T-helper 2 cell treated with Interferon-gamma antibody and Interleukin-4, amounts not matched to agents 100 ng/mL and 5 ng/mL, for 36 hours (primary cell): ENCODE results near the gene PITX1. TPM values are rescaled to one million over a fixed set of nuclear protein-coding genes. Genes with fewer than 3 reads are reported as not detected.

ENCODE experiments used
- intact Hi-C: fragments of 100-400 bp; cut with micrococcal nuclease; formaldehyde crosslinking; loops from one replicate; pipeline ENCODE4 v1.15.1; 2023
- total RNA-seq: library from RNA; stranded (reverse); gene quantifications from 2 replicates; pipeline ENCODE4 v1.2.3, GENCODE V29; 2022

PITX1 gene
- total RNA-seq, 1 donor from 2014 or later = 0.41 TPM

DNA sequence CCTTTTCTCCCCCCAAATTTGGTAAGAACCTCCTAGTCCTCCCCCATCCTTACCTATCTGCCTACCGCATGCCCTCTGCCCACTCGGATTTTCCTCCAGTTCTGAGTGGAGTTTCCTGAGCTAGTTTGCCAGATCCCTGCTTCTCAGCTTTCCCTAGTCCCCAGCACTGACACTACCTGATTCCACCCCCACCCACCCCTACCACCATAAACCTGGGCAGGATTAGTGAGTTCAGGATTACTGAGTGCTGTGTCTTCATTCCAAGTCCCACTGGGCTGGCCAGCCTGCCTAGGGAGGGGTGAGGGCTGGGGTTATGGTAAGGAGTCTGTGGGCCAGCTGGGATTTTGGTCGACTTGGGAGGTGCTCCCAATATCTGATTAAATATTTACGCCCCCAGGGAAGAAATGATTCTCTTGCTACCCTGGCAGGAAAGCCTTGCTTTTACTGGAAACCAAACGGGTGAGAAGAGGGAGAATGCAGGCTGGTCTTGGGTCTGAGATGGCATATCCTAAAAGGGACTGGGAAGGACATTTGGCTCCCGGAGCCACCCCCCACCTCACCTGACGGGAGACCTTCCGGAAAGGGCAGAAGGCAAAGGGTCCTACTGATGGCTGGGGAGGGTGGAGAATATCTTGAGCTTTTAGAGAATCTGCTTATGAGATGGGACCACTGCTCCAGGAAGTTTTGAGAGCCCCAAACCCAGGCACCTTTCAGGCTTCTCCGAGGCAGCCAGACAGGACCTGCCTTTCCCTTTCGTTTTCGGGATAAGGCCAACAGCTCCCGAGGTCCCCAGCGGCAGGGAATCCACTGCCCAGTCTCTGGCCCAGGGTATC is 3.7 kb downstream of the PITX1 start:
- intact Hi-C loops = loop anchor here (5.0 to 10.0 kb wide), 4 partner anchors 66 to 507 kb away; partner anchors contain the start of genes CATSPER3 and NEUROG1

DNA sequence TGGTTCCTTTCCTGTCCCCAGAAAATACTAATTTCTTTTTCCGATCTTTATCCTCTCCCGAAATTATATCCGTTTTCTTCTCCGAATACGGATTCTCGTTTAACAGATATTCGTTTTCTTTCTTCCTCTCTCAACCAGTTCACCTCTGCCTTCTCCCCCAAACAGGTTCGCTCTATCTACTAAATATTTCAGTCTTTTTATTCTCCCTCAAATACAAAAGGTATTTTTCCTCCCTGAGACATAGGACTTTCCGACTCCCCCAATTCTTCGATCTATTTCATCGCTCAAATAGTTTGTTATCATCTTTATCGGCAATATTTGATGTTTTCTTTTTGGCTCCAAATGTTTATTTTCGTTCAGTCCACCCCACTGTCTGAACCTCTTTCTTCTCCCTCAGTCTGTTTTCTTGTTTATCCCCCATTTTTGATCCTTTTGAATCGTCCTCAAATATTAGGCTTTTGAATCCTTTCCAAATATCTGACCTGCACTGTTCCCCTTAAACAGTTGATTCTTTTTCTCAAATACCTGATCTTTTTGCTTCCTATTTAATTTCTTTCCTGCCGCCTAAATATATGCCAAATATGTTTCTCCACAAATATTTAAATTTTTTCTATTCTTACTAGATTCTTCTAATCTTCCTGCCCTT is 4.4 kb downstream of the PITX1 start:
- intact Hi-C loops = loop anchor here (5.0 to 10.0 kb wide), 4 partner anchors 65 to 508 kb away; partner anchors contain the start of genes CATSPER3 and NEUROG1

DNA sequence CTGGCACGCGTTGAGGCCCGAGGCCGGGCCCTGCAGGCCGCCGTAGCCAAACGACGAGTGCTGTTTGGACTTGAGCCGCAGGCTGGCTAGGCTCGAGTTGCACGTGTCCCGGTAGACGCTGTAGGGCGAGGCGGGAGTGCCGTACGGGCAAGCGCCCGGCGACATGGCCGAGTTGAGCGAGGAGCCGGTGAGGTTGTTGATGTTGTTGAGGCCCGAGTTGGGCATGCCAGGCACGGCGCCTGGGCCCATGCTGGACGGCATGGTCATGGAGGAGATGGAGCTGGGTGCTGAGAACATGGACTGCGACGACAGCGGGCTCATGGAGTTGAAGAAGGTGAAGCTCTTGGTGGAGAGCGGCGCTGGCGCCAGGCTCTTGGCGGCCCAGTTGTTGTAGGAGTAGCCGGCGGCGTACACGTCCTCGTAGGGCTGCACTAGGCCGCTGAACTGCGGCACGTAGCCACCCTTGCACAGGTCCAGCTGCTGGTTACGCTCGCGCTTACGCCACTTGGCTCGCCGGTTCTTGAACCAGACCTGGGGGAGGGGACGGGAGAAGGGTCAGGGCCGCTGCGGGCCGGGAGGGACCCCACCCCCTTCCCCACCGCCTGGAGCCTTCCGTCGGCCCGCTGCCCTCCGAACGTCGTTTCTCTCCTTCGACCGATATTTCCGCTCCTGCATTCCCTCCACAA is 5.1 kb downstream of the PITX1 start:
- intact Hi-C loops = no loop called here

DNA sequence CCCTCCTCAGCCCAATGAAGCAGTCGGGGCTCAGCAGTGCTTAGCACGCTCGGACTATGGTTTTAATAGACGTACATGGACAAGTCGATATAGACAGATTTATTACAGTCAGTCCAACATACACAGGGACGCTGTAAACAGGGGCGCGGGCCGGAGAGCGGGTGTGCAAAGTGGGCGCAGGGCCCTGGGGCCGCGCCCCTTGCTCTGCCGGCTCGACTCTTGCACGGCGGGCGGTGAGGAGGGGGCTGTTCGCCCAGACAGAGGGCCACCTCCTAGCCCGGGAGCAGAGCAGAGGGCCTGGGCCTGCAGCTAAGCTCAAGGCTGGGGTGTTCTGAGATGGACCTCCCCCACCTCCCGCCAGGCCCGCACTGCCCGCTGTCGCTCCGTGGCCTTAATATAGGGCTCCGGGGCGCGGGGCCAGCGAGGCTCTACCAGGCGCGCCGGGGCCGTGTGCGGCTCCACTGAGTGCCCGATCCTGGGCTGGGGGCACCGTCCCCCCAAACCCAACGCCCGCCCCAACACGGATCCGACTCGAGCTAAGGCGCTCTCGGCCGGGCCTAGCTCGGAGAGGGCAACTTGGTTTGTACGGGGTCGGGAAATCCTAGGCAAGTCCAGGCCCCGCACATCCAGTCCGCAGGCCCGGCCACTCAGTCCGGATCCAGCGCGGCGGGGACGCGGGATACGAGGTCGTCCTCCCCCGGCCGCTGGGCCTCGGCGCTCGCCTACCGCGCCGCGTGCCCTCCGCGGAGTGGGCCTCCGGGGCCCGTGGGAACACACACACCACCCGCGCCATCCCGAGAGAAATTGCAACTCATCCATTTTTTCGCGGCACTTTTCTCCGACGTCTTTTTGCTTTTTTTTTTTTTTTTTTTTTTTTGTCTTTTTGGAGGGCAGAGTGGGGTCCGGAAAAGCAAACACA is 6.1 kb downstream of the PITX1 start:
- intact Hi-C loops = no loop called here

DNA sequence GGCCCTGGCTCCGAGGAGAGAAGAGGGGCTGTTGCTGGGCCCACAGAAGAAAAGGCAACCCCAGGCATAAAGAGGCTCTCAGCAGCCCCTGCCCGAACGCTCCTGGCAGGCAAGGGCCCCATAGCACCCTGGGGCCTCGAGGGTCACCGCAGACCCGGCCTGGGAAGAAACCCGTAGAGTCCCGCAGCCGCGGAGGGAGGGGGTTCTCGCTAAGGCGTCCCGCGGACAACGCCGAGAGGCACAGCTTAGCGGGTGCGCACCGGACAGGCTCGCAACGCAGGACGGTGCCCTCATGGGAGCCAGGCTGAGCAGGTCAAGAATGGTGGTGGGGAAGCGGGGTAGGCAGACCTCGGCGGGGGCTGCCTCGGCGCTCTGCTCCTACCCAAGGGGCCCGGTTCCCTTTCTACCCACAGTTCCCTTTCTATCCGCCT is 6.7 kb downstream of the PITX1 start:
- intact Hi-C loops = no loop called here

DNA sequence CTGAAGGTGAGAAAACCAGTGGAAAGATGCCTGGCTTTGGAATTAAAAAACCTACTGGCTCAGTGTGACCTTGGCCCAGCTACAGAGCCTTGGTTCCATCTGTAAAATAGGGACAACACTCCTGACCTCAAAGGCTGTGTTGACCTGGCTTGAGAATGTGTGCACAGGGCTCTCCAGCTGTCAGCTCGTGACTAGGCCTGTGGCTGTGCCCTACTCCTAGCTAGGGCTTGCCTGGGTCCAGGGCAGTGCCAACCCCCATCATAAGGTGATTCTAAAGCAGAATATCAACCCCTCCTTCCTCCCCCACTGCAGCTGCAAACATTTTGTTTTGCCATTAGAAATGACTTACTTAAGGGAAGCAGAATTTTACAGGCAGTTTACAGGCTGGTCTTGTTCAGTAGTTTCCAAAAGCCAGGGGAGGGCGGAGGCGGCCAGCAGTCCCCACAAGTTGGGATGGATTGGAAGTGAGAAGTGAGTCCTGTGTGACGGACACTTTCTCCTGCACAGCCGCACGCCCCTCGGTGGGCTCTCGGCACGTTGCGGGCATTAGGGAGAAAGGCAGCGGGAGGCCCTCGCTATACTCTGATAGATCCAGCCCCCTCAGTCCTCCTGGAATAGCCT is 7.3 kb downstream of the PITX1 start:
- intact Hi-C loops = no loop called here

DNA sequence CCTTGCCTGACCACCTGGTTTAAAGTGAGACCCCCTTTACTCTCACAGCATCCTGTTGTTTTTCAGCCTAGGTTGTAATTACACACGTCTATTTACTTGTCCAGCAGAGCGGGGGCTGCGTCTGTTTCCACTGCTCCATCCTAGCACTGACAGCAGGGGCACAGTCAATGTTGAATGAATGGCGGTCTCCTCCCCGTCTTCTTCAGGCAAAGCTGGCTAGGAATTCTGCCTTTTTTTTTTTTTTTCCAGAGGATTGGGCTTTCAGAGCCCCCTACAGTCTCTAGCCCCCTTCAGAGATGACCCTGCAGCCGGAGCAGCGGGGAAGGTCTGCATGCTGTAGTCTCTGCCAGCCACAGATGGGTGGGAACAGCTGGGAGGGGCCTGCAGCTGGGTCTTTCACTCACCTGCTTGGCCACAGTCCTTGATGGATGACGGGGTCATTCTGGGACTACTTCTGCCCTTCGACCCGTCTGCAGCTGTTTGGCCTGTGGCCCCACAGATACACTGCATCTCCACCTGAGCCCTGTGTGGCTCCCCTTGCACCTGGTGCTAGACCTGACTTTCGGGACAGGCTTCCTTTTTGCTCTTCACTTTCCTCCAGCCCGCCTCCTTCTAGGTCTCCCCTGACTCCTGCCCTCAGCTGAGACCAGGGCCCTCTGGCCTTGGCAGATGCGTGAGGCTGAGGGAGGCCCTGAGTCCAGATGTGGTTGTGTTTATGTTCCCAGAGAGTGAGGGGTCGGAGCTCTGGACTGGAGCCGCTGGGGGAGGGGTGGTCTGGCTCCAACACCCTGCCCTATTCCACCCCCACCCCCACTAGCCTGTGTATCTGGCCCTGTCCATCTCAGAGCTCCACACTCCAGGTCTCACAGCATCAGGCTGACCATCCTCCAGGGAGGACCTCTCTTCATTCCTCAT is 8.0 kb downstream of the PITX1 start:
- intact Hi-C loops = no loop called here

DNA sequence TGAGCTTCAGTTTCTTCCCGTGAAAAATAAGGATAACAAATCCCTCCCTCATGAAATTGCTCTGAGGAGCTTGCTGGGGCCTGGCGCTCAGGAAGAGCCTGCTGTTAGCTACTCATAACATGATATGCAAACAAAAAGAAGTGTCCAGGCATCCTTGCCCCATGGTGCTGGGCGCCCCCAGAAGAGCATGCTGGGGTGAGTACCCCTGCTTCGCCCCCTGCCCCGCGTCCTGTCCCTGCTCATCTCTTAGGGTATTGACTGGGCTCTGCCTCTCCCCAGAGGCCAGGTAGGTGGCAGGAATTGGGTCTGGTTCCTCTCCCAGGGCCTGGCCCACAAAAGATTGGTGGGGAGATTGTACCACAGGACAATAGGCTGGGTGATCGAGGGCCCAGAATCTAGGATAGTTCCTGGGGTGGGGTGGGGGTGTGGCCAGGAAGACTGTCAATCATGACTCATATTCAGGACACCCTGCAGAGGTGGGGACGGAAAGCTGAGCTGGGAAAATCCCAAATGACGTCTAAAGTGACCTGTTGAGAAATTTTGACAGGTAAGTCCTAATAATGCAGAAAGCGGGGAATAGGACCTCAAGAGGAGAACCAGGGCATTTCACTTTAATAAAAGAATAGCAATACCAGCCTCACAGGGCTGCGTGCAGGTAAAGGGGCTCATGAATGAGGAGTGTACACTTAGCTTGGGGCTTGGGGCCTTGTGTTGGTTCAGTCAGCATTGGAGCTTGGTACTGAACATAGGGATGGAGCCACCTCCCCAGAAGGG is 8.9 kb downstream of the PITX1 start:
- intact Hi-C loops = no loop called here

DNA sequence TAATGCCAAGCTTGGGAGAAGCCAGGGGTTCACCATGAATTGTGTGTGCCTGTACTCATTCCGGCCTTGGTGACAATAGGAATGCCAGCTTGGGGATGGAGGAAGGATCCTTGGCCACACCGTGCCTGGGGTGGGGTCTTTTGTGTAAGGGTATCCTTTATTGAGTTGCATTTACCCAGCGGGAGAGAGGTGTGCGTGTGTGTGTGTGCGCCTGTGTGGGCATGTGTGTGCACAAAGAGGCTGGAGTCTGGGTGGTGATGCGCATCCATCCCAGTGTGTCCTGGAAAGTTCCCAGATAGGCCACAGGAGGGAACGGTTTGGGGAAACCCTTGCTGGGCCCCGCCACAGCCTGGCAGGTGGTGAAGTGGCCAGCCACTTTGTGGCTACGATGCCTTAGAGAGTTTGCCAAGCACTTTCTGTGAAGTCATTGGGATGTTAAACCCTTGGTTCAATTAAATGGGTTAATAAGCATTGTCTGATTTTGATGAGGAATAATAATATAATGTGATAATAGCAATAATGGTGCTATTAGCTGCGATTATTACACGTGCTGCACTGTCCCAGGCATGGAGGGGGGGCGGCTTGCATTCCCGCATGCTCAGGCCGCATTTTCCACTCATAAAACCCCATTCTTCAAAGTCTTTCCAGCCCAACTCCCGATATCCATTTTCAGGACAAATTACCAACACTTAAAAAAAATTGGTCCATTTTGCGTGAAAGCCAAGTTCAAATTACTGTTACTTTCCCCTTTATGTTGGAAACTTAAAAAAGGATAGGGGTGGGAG is 13.7 kb downstream of the PITX1 start:
- intact Hi-C loops = no loop called here

DNA sequence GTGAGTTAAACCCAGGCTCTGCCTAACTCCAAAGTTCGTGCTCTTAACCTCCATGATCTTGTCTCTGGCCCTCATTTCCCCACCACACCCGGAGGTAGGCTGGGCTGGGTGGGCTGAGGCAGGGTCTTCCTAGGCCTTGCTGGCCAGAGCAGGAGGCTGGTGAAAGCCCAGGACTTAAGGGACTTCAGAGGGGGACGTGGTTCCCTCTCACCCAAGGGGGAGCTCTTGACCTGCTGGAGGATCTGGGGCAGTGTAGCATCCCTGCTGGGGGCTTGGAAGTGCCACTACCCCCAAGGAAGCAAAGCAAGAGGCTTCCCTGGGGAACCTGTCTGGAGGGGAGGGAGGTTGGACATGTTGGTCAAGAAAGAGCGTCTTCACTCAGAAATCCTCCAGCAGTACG is 14.7 kb downstream of the PITX1 start:
- intact Hi-C loops = no loop called here

DNA sequence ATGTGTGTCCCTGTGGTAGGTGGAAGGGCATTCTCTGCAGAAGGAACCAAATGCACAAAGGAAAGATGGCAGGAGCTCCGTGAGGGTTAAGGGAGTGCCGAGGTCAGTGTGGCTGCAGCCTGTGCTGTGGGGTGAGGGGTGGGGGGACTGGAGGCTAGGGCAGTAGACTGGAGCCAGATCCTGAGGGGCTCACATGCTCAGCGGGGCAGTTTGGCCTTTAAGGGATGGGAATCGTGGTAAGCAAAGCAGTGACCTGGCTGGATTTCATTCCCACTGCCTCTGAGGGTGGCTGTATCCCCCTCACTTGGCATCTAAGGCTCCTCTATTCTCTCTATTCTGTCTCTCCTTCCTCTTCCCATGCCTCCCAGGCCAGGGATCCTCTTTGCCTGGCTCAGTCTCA is 15.6 kb downstream of the PITX1 start:
- intact Hi-C loops = no loop called here

DNA sequence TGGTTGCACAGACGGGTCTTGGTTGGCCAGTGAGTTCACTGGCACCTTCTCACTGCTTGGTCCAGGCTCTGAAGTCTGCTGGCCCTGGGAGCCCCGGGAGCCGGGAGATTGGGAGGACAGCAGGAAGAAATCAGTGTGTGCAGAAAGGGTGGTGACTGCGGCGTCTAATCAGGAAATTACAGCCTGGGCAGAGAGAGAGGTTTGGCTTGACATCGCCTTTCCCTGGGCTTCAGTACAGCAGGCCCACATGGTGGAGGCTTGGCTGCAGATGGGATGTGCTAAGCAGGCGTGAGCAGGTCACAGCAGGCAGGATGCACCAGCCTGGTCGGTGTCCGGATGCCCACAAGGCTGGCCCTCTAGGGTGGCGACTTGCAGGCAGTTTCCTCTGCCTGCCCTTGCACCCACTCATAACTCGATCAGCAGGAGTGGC is 17.2 kb downstream of the PITX1 start:
- intact Hi-C loops = no loop called here

DNA sequence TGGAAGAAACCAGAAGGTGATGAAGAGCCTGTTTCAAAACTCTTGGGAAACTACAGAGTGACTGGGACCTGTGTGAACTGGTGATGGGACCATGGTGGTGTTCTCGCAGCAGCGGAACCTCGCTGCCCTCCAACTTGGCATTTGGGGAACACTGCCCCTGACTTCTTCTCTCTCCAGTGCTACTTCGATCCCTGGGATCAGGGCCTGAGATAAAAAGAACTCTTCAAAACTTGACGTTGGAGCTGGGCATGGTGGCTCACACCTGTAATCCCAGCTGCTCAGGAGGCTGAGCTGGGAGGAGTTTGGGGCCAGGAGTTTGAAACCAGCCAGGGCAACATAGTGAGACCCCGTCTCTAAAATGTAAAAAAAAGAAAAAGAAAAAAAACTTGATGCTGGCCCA is 18.1 kb downstream of the PITX1 start:
- intact Hi-C loops = no loop called here

DNA sequence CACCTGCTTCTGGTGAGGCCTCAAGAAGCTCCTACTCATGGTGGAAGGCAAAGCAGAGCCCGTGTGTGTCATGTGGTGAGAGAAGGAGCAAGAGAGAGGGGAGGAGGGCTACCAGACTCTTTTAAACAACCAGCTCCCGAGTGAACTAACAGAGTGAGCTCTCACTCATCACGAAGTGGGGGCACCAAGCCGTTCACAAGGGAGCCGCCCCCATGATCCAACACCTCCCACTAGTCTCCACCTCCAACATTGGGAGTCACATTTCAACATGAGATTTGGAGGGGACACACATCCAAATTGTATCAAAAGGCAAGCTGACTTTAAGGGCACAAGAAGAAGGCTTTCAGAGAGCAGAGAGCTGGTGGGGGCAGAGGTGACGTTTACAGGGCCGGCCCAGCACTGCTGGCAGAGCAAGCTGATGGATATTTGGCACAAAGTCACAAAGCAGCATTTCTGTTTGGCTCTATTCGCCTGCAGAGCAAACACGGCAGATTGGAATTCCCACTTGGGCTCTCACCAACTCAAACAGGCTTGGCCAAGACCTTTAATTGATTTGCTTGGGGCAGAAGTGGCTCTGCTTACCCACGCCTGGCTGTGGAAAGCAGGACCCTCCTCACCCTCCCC is 20.0 kb downstream of the PITX1 start:
- intact Hi-C loops = no loop called here

DNA sequence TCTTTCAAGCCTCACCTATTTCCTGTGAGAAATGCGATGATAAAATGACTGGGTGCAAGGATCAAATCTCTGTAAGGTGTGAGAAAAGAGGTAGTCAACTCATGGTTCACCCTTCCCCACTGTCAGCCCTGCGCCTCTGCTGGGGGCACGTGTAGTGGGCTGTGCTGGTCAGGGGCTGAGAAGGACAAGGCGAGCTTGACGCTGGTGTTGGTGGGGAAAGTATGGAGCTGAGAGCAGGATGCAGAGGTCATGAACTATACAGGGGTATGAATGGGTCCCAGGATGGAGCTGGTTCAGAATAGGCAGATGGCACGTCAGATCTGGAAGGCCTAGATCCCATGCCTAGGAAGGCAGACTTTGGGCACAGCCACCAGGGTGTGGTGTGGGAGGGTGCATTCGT is 20.6 kb downstream of the PITX1 start:
- intact Hi-C loops = no loop called here

DNA sequence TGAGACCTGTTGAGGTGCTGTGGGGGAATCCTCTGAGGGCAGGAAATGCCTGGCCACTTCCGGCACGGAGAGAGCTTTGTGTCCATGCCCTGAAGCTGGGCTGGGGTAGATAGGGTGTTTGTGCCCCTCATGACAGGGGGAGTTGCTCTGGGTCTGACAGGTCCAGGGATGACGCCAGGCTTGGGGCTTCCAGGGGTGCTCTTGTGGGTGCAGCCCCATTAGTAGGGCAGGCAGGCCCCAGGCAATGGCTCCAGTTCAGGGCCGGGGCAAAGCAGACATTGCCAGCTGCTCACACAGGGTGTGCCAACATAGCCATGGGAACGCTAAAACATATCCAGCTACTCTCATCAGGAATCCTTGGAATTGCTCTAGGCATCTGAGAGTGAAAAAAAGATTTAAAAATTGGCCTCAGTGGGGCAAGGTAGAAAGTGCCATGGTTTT is 21.1 kb downstream of the PITX1 start:
- intact Hi-C loops = no loop called here

DNA sequence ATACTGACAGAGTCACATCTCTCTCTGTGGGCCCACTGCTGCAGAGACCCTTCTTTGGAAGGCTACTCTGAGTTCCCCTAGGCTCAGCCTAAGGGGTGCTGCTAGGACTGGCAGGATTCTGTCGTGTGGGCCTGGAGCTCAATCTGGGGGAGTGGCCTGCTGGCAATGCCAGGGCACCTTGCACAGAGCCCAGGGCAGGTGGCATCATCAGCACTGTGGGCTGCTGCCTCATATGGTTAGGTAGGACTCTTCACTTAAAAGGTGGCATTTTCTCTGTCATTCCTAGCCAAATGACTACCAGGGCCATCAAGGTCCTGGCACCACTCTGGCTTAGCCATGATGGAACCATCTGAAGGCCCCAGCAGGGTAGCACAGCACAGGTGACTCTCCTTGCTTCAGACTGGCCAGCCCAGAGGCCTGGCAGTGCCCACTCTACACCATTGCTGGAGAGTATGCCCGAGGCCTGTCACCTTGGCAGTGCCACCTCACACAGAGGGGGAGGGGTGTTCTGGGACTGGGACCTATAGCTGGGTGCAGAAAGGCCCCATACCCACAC is 21.9 kb downstream of the PITX1 start:
- intact Hi-C loops = no loop called here
